ENCODE measurements around the gene DPPA4.

Gene DPPA4

GRCh38 chr3:109336291-109336861 is 970 bp downstream of the DPPA4 start:
- DNase-seq = peak; percentile 0

- no peak for DNase-seq
Observed at GRCh38 chr3:109334572-109334971, 2.8 kb downstream of the DPPA4 start.

- no peak for DNase-seq
Observed at GRCh38 chr3:109331692-109332091, 5.7 kb downstream of the DPPA4 start.

DNA sequence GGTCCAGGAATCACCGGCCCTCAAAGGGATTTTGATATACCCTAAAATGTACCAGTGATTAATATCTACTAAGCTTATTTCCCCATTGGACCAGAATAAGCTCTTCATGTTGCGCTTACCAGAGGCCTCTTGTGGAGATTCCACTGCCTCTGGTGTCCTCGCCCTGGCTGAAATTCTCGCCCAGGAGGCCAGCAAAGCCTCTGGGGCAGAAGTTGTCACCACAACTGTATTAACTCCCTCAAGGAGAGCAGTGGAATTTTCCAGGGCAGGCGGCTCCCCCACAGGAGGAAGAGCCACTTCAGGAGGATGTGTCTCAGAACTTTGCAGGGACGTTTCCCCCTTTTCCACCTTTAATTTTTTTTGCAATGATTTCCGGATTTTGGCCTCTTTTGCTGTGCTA is 6.9 kb downstream of the DPPA4 start:
- DNase-seq = no peak

- no peak for DNase-seq
Observed at GRCh38 chr3:109328202-109328601, 9.1 kb downstream of the DPPA4 start.

DNA sequence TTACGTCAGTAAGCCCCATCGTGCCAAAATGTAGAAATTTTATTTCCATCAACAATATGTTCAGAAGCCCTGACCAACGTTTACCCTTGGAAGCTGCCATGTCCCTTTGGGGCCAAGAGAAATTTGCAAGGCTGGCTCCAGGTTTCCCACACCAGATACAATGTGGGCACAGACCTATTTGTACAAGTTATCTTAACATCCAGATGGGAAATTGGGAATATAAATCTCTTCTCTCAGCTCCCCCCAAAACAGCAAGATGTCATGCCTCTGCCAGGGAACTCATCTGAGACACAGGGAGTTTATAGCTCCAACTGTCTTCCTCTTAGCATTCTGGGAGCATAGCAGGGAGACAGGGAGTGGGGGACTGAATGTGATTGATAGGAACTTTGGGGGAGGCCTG is 11.7 kb downstream of the DPPA4 start:
- no peak for DNase-seq

- no peak for DNase-seq
Observed at GRCh38 chr3:109325109-109325508, 12.2 kb downstream of the DPPA4 start.

GRCh38 chr3:109316162-109316730 is 21.1 kb downstream of the DPPA4 start, which contains the start of gene DPPA2:
Gene DPPA2 (minus strand): TSS chr3:109316517. CDS start chr3:109314542, 1,975 bp downstream.
- DNase-seq = no peak

- no peak for DNase-seq
Observed at GRCh38 chr3:109313061-109313460, 24.3 kb downstream of the DPPA4 start.

DNA sequence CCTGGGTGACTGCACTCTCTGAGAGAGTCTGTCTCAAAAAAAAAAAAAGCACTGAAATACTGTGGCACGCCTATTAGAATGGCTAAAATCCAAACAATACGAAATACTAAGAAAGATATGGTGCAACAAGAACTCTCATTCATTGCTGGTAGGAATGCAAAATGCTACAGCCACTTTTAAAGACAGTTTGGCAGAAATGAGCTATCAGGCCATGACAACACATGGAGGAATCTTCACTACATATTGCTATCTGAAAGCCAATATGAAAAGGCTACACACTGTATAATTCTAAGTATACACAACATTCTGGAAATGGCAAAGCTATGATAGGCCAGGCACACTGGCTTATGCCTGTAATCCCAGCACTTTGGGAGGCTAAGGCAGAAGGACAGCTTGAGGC is 39.9 kb downstream of the DPPA4 start:
- DNase-seq = no peak

DNA sequence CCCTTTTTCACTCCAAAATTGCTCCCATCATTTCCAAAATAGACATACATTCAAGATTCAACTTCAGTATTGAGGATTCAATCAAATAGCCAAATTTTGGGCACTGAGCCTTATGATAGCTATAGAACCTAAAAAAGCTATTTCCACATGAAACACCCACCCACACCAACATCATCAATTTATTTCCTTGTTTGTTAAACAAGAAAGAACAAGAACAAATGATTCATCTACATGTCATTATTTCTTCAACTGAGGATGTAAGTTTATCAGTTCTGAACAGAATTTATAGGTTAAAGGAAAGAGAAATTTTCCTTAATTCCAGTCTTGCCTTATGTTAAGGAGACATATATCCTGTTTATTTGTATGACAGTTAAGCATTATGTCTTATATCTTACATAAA is 53.3 kb downstream of the DPPA4 start:
- no peak for DNase-seq

DNA sequence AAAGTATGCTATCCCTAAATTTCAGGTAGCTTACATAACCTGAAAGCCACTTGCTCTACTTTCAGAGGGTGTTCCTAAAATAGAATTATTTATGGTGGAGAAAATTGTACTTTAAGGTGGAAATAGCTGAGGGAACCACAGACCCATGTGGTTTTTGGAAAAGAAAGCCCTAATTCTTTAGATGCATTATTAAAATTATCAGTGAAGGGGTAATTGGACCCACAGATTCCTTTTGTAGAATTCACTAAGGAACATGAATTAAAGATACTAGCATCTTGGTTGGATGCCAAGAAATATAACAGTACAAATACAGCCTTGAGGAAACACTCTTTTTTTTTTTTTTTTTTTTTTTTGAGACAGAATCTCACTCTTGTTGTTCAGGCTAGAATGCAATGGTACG is 58.8 kb downstream of the DPPA4 start:
- no peak for DNase-seq

- DNase-seq = no peak
Observed at GRCh38 chr3:109278141-109278540, 59.2 kb downstream of the DPPA4 start.

Data from activated CD4-positive, alpha-beta T cell treated with anti-CD3 and anti-CD28 coated beads, Interleukin-2, amount 50 U/mL, for 16 hours (primary cell).